Keratinocyte (primary cell): ENCODE measurements around the gene UCK2. TPM values are rescaled to one million over a fixed set of nuclear protein-coding genes. Genes with fewer than 3 reads are reported as not detected.

Source experiments
- DNase-seq: peaks from one replicate; pipeline ENCODE4 v3.0.0-alpha.2; 2011; ENCODE audit warnings: low read depth, missing footprints, low spot score
- FAIRE-seq: peaks from 2 replicates; lab custom pipeline; 2011; peaks lifted over from hg19 to GRCh38; lab: Jason Lieb, UNC
- H2AFZ ChIP-seq: 2 replicates; pipeline ENCODE4 v1.6.0; 2012; ENCODE audit warnings: low read length, control low read depth, inconsistent platforms; ENCODE audit not compliant: control insufficient read depth
- H3K27ac ChIP-seq: 2 replicates; pipeline ENCODE4 v1.5.1; 2011; ENCODE audit warnings: low read length; ENCODE audit not compliant: control insufficient read depth, insufficient read depth
- H3K27me3 ChIP-seq: 3 replicates; pipeline ENCODE4 v1.6.0; 2011; ENCODE audit warnings: low read length; ENCODE audit not compliant: control insufficient read depth, insufficient read depth; ENCODE audit errors: extremely low read depth
- H3K36me3 ChIP-seq, 2 experiments: 2 replicates in 1 of 2; 3 replicates in 1 of 2; pipeline ENCODE4 v1.5.1; 2011; ENCODE audit warnings: low read length in 2 of 2, mild to moderate bottlenecking in 1 of 2; ENCODE audit not compliant: control insufficient read depth in 2 of 2, insufficient read depth in 2 of 2; ENCODE audit errors: extremely low read depth in 1 of 2
- H3K4me1 ChIP-seq: 3 replicates; pipeline ENCODE4 v1.5.1; 2011; ENCODE audit warnings: low read length; ENCODE audit not compliant: control insufficient read depth, insufficient read depth; ENCODE audit errors: extremely low read depth
- H3K4me2 ChIP-seq: 3 replicates; pipeline ENCODE4 v1.6.0; 2011; ENCODE audit warnings: low read depth, low read length; ENCODE audit not compliant: control insufficient read depth, insufficient read depth; ENCODE audit errors: extremely low read depth
- H3K4me3 ChIP-seq, 3 experiments: fragments of 200-600 bp in 1 of 3; sonication (generic) in 1 of 3; 2 replicates in 2 of 3; 3 replicates in 1 of 3; pipeline ENCODE4 v1.5.1; 2011 to 2016; ENCODE audit warnings: low read length in 3 of 3, mild to moderate bottlenecking in 3 of 3, control low read depth in 2 of 3, inconsistent platforms in 1 of 3, low read depth in 1 of 3, mixed read lengths in 1 of 3, mixed run types in 1 of 3, moderate library complexity in 1 of 3; ENCODE audit not compliant: control insufficient read depth in 2 of 3, insufficient read depth in 2 of 3; ENCODE audit errors: extremely low read depth in 1 of 3
- H3K79me2 ChIP-seq: 2 replicates; pipeline ENCODE4 v1.6.0; 2012; ENCODE audit warnings: low read length; ENCODE audit not compliant: control insufficient read depth, insufficient read depth
- H3K9ac ChIP-seq: 3 replicates; pipeline ENCODE4 v1.6.0; 2011; ENCODE audit warnings: low read length; ENCODE audit not compliant: control insufficient read depth, insufficient read depth; ENCODE audit errors: extremely low read depth
- H3K9me1 ChIP-seq: 3 replicates; pipeline ENCODE4 v1.6.0; 2011; ENCODE audit warnings: low read length; ENCODE audit not compliant: control insufficient read depth, insufficient read depth; ENCODE audit errors: extremely low read depth
- H3K9me3 ChIP-seq: 2 replicates; pipeline ENCODE4 v1.5.1; 2012; ENCODE audit warnings: low read depth, low read length; ENCODE audit not compliant: control insufficient read depth
- H4K20me1 ChIP-seq: 3 replicates; pipeline ENCODE4 v1.6.0; 2011; ENCODE audit warnings: low read length; ENCODE audit not compliant: control insufficient read depth, insufficient read depth; ENCODE audit errors: extremely low read depth
- CTCF ChIP-seq, 3 experiments: IDR thresholded peaks in 1 of 3; conservative IDR thresholded peaks in 1 of 3; optimal IDR thresholded peaks in 1 of 3; 2 replicates in 2 of 3; 3 replicates in 1 of 3; pipeline versions ENCODE3 to v1.5.1; 2011; ENCODE audit warnings: low read length in 3 of 3, mild to moderate bottlenecking in 3 of 3, moderate library complexity in 2 of 3, control low read depth in 1 of 3, inconsistent platforms in 1 of 3; ENCODE audit not compliant: insufficient read depth in 2 of 3; ENCODE audit errors: extremely low read depth in 1 of 3
- EZH2 ChIP-seq: IDR thresholded peaks from one replicate; pipeline ENCODE4 v1.6.1; 2012; ENCODE audit warnings: inconsistent platforms, mild to moderate bottlenecking, low read length, moderate library complexity
- dilution Hi-C: fragments of 300-500 bp; cut with MboI; formaldehyde crosslinking; loops from one replicate; pipeline ENCODE4 v1.7.0; 2020; ENCODE audit warnings: low sequenced_read_pairs; ENCODE audit not compliant: extremely low pct_ligation_motif_present
- polyA plus RNA-seq, 5 experiments: library from polyadenylated mRNA; depleted of rRNA in 3 of 5; stranded (reverse) in 3 of 5; stranded (forward) in 1 of 5; unstranded in 1 of 5; fragments of >200 nt; gene quantifications; 1 replicate in 1 of 5; 2 replicates in 3 of 5; 3 replicates in 1 of 5; pipeline versions ENCODE4 v1.2.1 to v1.2.3, GENCODE V29; 2011 to 2012; ENCODE audit warnings: missing spikeins in 2 of 5, low read depth in 1 of 5, low replicate concordance in 1 of 5

UCK2 gene
- polyA plus RNA-seq, 1 donor (not counting 4 experiments of a cell fraction or from before 2014, with no cell fraction given), result 71.9 TPM

GRCh38 chr1:165897326-165898303 is 70.2 kb downstream of the UCK2 start:
- TF ChIP-seq CTCF (optimal IDR thresholded peaks at IDR 0.05 in 1 of 3, IDR thresholded peaks at IDR 0.05 in 1 of 3, conservative IDR thresholded peaks at IDR 0.05 in 1 of 3; ENCODE audit: extremely low read depth in 1 of 3, insufficient read depth in 2 of 3, low read length in 3 of 3) (no peak), EZH2 (no peak)
- Histone ChIP-seq H3K27me3 (no peaks in the 10 kb centered on the region), H4K20me1 (no peaks in the 10 kb centered on the region), H3K4me2 (no peak overlapping the region), H3K4me3 (no peak overlapping the region), H2AFZ (no peak overlapping the region), H3K9ac (no peak overlapping the region), H3K9me3 (no peaks in the 10 kb centered on the region), H3K9me1 (no peaks in the 10 kb centered on the region), H3K36me3 (peaks cover 13 to 25% of the 10 kb centered on the region in 2 experiments), H3K27ac (peak overlapping the region; percentile 82), H3K4me1 (peaks cover 56% of the 10 kb centered on the region), H3K79me2 (peaks cover 7% of the 10 kb centered on the region)
- DNase-seq (no peak), FAIRE-seq (no peak)
- dilution Hi-C loops, result no loop called here

GRCh38 chr1:165898837-165899236 is 71.4 kb downstream of the UCK2 start:
- H3K9ac ChIP-seq, result peak overlapping the region; percentile 46
- H3K79me2 ChIP-seq, result peaks cover 7% of the 10 kb centered on the region
- no peaks in the 10 kb centered on the region for H3K9me1 ChIP-seq
- H3K4me1 ChIP-seq, result peaks cover 68% of the 10 kb centered on the region
- TF ChIP-seq CTCF (optimal IDR thresholded peaks at IDR 0.05 in 1 of 3, IDR thresholded peaks at IDR 0.05 in 1 of 3, conservative IDR thresholded peaks at IDR 0.05 in 1 of 3; ENCODE audit: extremely low read depth in 1 of 3, insufficient read depth in 2 of 3, low read length in 3 of 3), result no peak
- no peak for TF ChIP-seq EZH2
- H3K4me3 ChIP-seq, result peak overlapping the region in 1 of 3 experiments; percentile 3
- FAIRE-seq (peak; percentile 57), DNase-seq (peak; percentile 76)
- no peak overlapping the region for H2AFZ ChIP-seq
- dilution Hi-C loops, result no loop called here
- peaks cover 9 to 30% of the 10 kb centered on the region in 2 experiments for H3K36me3 ChIP-seq
- peak overlapping the region; percentile 82 for H3K27ac ChIP-seq
- peak overlapping the region; percentile 54 for H3K4me2 ChIP-seq
- no peaks in the 10 kb centered on the region for H4K20me1 ChIP-seq
- H3K9me3 ChIP-seq, result no peaks in the 10 kb centered on the region
- no peaks in the 10 kb centered on the region for H3K27me3 ChIP-seq
